VCaP (cell line): Measurements from ENCODE around the gene FERD3L.

ENCODE experiments used
- H3K27ac ChIP-seq: fragments of 450-650 bp; 2 replicates; pipeline ENCODE4 v1.5.1; 2017
- TF ChIP-seq, protein P1 (sequence below): fragments of 450-650 bp; conservative IDR thresholded peaks from 2 replicates; pipeline ENCODE4 v1.5.1; 2017; ENCODE audit warnings: mild to moderate bottlenecking, moderate library complexity

The FERD3L gene

DNA sequence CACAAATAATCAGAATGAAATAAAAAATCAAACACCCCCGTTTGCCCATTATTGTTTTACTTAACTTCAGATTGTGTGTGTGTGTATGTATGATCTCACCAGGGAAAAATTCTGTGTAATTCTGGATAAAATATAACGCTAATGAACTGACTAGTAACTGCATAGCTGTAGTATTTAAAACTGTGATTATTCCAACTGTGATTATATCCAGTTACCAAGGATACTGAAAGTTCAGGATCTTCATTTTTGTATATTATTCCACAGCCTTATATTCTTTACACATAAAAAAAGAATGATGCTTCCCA lies 30.7 kb downstream of the FERD3L start:
- H3K27ac ChIP-seq: no peak overlapping the region
- TF ChIP-seq, protein P1, sequence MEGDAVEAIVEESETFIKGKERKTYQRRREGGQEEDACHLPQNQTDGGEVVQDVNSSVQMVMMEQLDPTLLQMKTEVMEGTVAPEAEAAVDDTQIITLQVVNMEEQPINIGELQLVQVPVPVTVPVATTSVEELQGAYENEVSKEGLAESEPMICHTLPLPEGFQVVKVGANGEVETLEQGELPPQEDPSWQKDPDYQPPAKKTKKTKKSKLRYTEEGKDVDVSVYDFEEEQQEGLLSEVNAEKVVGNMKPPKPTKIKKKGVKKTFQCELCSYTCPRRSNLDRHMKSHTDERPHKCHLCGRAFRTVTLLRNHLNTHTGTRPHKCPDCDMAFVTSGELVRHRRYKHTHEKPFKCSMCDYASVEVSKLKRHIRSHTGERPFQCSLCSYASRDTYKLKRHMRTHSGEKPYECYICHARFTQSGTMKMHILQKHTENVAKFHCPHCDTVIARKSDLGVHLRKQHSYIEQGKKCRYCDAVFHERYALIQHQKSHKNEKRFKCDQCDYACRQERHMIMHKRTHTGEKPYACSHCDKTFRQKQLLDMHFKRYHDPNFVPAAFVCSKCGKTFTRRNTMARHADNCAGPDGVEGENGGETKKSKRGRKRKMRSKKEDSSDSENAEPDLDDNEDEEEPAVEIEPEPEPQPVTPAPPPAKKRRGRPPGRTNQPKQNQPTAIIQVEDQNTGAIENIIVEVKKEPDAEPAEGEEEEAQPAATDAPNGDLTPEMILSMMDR: no peak

DNA sequence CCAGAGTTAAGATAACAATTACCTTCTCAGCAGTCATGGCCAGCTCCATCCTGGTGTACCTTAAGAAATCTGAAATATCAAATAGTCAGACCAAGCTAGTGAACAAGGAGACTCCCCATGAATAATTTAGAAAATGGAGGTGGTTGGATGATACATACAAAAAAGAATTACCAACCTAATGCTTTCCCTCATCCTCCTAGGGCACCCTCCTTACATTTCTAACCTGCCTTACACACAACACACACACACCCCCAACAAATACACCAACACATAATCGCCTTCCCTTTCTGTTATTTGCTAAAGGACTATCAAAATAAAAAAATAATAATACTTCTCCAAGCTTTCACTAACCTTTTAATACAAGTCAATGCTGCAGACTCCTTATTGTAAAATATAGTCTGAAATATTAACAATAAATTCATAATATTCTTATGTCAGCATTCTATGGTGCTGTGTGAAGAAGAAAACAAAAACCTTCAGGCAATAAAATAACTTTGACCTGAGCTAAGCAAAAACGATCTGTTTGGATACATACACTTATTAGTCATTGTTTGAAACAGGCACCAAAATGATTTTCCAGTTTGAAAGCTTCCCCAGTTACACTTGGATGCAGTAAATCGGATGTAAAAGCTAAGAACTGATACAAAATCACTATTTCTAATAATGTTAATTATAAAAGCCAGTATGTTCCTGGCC lies 31.2 kb downstream of the FERD3L start:
- no peak overlapping the region for H3K27ac ChIP-seq
- TF ChIP-seq, protein P1: no peak

DNA sequence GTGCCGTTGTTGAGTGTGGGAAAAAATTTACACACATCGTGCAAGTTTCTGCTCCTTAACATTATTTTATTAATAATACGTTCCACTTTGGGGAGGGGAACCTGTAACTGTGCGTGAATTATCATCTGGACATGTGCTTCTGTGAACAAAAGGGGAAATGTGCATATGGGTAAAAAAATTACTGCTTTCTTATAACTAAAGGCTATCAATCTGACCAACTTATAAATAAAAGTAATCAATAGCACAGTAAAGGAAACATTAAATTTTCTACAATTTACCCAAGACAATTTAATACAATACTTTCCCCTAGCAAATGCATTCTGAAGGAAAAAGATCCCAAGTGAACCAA lies 32.2 kb downstream of the FERD3L start:
- H3K27ac ChIP-seq: no peak overlapping the region

DNA sequence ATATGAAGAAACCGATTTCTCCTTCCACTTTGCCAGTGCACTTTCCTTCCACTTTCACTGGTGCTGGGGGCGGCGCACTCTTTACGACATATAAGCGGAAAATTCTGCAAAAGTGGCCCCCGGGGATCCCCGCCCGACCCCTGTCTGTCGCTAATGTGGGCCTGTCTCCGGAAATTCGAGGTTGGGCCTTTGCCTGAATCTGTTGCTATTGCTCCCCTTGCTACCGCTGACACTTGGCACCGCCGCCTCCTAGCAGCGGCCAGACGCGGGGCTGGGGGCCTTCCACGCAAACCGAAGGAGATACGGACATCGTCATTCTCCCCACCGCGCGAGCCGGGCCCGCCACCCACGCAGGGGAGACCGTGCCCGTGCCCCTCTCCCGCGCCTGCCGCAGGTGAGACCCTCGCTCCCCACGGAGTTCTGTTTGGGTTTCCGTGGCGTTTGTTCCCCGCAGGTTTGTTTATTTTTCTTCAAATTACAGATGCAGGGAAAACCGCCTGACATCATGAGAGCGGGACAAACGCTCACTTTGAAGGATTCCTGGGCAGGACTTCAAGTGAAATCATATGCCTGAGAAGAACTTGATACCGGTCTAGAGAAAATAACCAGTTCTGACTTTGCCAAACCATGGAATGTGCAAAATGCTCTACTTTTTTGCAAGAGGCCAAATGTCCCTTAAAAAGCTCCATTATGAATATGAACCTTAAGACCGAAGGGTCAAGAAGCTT lies 32.8 kb downstream of the FERD3L start:
- H3K27ac ChIP-seq: no peak overlapping the region
- TF ChIP-seq, protein P1: no peak

More for the DNA sequence above, 32.2 kb downstream of the FERD3L start:
- TF ChIP-seq, protein P1: no peak

DNA sequence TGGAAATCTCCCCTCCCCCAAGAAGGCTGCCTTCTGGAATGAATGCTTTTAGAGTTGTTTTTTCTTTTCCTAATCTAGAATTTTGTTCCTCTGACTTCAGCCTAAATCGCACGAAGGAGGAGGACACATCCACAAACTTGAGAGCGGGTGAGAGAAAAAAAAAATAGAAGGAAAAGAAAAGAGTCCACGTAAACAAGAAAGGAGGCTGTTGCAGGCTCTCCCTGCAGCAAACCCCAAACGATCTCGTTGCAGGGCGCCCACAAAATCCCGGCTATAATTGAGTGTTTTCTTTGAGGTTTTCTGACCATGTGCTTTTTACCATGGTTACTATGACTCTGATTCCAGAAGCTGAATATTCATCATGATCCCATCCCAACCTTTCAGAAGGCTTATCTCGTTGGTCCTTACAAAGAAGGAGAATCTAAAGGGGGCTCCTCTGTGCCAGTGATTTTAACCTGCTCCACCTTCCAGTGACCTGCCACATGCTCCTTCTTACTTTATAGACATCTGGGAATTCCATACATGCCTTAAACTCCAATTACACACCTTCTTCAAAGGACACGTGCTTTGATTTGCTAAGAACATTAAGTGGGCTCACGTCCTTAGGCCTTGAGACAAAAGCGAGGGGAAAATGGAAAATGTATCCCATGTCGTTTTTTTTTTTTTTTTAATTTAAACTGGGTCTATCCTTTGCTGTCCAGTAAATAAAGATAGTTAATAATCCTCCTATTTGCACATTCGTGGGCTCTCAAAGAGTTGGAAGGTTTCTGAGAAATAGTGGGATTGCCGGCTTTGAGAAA lies 33.5 kb downstream of the FERD3L start:
- TF ChIP-seq, protein P1: no peak

DNA sequence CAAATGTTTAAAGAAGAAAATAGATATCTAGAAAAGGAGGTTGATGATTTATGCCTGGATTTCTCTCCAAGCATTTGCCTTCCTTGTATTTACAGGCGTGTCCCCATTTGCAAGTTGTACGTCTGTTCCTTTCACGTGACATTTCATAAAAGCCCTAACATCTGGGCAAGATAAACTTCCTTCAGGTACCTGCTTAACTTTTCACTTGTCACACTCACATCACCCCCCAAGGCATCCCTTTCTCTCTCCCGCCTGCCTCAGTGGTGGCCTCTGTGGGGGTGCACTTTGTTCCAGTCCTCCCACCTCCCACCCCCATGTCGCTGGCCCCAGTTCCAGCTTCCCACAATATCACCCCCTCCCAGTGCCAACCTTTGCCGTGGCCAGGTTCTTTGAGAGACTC lies 34.4 kb downstream of the FERD3L start:
- TF ChIP-seq, protein P1: no peak
- H3K27ac ChIP-seq: no peak overlapping the region

More for the DNA sequence above, 33.5 kb downstream of the FERD3L start:
- H3K27ac ChIP-seq: no peak overlapping the region

DNA sequence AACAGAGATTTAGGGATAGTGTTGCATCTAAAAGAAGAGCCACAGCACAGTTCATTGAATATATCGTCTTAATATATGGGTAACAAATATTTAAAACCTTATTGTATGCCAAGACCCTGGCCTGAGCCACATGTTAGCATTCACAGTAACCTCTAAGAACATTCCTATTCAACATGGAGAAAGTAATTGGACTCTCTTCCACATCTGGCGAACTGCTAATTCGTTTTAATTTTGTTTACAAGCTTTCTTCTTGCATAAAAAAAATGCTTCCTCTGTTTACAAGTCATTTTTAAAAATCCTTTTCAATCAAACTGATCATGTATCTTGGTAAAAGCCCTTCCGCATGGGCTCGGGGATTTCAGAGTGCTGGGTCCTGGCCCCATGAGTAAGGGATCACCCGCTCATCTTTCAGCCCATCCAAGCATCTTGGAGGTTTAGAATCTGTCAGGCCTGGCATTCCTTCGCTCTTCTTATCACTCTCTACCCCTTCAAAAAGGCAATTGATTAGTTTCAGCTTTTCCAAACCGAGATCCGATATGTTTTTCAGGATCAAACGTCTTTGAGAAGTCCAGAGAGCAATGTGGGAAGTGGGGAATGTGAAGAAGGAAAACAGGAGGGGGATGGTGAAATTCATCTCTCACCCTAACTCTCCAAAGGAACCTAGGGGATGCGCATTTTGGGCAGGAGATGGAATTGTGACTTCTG lies 35.0 kb downstream of the FERD3L start:
- H3K27ac ChIP-seq: no peak overlapping the region
- TF ChIP-seq, protein P1: no peak
